GM18873 (cell line): Measurements from ENCODE around the gene NRXN3.

Source experiments
- ATAC-seq: cut with Tn5 transposase; IDR thresholded peaks from one replicate; pipeline ENCODE4 v1.9.1; 2021; ENCODE audit warnings: mild to moderate bottlenecking, moderate library complexity, moderate number of reproducible peaks; ENCODE audit not compliant: unreplicated experiment, low FRiP score

NRXN3 gene

DNA sequence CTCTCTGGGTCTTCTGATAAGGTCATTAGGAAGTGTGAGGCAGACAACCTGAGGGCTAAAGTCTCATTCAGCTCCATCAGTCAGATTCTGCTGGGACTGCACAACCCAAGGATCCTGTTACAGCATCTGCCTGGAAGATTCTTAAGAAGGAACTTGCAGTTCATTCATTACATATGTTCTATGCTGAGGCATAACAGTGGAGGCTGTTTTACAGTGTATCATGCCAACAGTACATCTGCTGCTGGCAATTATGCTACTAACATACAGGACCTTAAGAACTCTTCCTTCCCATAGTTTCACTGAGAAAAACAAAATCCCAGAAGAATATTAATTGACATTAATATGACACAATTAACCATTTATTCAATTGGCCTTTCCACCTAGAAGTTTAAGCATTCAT, 1072.5 kb downstream of the NRXN3 start:
- no peak for ATAC-seq

DNA sequence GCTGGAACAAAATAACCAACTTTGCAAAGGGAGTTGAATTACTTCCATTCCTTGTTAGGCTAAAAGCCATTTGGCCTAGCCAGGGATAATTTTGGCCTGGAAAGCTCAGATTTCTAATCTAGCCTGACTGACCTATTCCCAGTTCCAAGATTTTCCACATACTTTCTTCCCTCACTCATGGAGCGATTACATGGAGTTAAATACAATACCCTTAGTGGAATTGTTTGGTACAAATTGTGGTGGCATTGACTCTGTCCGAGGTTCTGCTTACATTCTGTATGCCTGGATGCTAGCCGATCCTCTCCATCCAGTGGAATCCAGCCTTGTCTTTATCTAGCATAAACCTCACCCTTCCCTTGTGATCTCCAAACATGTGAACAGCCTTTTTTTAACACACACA, 1076.0 kb downstream of the NRXN3 start:
- ATAC-seq: no peak

DNA sequence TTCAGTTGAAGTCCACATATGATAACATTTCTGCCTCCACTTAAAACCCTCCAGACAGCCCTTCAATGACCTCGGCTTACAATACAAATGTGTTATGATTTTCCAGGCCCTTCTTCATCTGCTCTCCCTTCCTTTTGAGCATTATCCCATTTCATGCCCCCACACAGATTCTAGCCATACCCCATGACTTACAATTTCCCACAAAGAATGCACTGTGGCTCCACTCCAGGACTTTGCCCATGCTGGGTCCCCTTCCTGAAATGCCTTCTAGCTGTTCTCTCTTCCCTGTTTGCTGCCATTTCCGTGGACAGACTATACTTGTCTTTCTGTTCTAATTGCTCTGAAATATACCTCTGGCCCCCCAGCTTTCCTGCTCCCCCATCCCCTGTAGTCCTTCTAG, 1078.0 kb downstream of the NRXN3 start:
- no peak for ATAC-seq

DNA sequence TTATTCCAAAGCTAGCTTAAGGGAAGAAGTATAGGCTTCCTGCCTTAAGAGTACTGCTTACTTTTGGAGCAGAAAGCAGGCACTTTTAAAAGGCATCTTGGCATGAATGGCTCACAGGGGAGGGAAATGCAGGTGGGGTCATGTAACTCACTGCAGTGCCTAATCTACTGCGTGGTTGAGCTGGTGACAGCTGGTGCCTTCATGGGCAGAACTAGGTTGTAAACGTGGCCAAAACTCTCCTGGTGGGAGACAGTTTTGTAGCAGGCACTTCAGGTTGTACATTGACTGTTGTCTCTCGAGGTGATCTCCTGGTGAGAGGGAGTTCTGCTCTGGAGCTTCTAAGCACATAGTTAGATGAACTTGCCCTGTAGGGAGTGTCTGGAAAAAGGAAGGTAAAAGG, 1078.6 kb downstream of the NRXN3 start:
- ATAC-seq: no peak

DNA sequence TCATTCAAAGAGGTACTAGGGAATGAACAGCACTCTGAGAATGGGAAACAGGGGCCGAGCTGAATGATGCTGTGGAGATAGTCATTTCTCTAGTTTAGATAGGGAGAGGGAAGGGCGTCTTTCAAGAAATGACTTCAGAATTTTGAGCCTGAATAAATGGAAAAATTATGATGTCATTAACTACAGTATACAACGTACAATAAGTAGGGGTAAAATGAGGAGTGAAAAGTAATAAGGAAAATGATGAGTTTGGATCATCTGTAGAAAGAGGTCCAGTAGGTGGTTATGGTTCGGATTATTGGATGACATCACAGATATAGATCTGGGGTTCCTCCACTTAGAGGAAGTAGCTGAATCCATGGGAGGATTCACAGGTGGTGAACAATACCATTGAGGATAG, 1081.1 kb downstream of the NRXN3 start:
- ATAC-seq: no peak

DNA sequence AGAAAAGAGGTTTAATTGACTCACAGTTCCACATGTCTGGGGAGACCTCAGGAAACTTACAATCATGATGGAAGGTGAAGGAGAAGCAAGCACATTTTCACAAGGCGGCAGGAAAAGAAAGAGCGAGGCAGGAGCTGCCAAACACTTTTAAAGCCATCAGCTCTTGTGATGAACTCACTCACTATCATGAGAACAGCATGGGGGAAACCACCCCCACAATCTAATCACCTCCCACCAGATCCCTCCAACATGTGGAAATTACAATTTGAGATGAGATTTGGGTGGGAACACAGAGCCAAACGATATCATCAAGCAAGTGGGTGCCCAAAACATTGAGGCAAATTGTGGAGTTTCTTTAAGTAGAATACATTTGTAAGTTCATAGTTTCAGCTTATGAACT, 1083.4 kb downstream of the NRXN3 start:
- ATAC-seq: no peak

DNA sequence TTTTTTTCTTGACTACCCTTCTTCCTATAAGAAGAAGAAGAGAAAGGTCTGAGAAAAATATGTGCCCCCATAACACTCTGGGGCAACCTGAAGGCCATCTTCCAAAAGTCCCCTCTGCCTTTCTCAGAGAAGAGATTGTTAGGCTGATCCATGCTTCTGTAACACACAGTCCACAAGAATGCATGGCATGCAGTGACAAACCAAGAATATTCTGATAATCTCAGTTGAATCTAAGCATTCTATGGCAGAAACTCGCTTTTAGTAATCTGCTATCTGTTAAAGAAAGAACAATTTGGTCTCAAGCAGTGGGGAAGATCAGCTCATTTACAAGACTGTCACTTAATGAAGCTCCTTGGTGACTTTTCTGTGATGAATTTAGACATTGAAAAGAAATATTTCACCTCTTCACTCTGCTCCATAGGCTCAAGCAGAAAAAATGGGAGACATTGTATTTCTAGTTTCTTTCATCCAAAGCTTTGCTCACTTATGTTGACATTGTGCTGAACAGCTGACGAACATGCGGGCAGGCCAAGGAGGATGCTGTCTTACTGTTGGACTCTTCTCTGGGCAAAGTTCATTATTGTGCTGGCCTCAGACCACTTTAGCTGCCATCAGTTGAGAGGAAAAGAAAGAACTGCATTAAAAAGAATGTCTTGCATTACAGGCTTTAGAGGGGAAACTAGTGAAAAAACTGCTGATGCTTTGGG, 1084.0 kb downstream of the NRXN3 start:
- no peak for ATAC-seq

DNA sequence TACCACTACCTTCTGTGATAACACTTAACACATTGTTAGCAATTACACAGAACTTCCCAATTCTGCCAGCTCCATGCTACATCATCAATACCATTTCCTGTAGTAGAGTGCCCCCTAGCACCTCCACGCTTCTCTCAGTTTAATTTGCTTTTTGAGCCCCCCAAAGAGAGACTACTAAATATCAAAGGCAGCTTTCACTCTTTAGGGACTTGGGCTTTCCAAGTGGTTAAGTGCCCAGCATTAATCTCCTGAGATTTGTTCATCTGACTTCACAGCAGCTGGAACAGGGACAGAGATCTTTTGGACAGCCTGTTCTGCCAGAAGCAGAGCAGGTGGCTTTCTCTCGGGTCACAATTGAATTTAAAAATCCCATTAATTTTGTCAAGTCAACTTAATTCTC, 1086.2 kb downstream of the NRXN3 start:
- ATAC-seq: no peak

DNA sequence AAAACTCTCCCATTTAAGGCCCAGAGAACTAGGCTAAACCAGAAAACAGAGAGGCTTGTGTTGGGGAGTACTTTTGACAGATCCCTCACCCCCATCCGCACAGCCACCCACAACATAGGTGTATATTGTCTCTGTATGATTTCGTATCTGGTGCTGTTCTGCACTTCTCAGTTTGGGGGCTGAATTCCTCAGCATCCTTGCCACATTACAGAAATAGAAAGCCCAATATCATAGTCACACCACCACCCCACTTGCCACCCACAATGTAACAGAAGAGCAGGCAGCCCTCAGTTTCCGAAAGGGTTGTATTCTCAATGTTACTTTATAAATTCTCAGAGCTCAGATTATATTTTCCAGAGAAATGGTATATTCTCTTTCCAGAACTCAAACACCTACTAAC, 1090.2 kb downstream of the NRXN3 start:
- ATAC-seq: no peak

DNA sequence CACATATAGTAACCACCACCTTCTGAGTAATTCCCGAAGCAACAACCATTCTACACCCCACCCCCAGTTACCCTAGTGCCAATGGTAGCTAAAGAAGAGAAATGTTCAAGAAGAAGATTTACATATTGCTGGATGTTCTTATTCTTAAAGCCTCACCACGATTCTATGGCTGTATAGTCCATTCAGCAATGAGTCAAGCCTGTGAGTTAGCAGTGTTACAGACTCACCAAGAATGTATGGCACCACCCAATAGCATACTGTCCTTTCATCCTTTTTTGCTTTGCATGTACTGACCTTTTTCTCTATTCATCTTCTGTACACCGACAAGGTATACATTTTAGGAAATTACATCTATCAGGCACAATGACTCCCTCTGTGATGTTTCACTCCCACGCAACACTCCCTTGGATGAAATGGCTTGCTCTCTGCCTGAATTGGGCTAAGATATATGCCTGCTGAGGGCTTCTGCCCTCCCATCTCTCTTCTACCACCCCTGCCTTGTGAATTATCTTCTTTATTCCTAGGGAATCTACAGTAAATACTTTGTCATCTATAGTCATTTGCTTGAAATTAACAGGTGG, 1095.3 kb downstream of the NRXN3 start:
- ATAC-seq: no peak

DNA sequence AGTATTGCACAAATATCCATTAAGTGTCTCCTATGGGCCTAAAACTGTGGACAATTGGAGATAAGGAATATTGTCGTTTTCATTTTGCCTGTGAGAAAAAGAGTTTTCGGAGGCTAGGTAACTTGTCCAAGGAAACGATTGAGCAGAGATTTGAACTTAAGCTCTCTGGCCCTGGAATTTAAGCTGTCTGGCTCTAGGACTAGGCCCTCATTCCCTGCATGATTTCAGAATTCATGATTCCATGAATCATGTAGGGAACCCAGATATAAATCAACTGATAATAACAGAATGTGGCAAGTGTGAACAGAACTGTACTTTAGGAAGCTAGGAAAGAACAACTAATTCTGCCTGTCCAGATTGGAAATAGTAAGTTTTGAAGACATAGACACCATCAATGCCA, 1100.2 kb downstream of the NRXN3 start:
- ATAC-seq: no peak

DNA sequence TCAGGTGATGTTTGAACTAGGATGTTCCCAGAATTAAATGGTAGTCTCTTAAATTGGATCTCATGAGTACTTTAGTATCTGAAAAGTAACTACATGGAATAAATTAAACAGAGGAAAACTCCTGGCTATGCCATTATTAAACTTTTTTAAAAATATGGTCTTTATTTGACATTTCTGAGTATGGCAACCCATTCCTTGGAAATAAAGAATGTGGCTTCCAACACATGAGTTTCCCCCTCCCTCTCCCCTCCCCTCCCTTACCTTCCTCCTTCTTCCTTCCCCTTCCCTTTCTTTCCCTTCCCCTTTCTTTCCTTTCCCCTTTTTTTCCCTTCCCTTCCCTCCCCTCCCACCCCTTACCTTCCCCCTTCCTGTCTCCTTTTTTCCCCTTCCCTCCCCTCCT, 1100.9 kb downstream of the NRXN3 start:
- ATAC-seq: no peak

DNA sequence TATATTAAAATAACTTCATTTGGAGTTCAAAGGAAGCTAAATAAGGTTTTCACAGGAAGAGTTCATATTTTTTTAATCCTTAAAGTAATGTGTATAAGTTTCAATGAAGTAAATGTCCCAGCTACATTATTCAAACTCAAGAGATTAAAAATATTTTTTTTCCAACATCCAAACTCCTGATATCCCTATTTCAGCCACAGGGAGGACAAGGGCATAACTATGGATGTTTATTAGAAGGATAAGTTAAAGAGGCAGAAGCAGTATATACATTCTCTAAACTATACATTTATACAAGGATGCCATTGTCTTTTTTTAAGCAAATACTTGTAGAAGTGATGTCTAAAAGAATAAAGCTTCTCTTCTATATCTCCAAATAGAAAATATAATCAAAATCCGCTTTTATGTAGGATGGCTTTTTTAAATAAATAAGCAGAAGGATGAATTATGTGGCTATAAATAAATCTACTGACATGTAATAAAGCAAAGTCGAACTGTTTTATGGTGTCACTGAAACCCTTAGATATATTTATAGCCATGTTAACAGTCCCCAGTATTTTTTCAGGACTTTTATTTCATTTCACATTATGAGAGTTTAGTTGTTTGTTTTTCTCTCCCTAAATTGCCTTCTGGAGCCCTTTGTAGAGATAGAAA, 1104.6 kb downstream of the NRXN3 start:
- no peak for ATAC-seq

DNA sequence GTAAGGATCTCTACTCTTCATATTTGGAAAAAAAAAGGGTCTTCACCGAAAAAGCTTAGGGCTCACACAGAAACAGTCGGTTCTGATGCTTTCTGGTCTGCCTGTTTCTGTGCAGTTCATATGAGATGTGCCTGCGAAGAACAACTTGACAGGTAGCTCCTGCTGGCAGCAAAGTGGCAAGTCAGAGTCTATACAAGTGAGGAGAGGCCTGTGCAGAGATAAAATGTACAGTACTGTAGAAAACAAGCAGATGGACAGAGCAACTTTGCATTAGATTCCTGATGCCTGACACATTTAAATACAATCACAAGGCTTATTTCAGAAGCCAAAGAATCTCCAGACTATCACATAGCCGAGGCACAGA, 1105.1 kb downstream of the NRXN3 start:
- no peak for ATAC-seq

DNA sequence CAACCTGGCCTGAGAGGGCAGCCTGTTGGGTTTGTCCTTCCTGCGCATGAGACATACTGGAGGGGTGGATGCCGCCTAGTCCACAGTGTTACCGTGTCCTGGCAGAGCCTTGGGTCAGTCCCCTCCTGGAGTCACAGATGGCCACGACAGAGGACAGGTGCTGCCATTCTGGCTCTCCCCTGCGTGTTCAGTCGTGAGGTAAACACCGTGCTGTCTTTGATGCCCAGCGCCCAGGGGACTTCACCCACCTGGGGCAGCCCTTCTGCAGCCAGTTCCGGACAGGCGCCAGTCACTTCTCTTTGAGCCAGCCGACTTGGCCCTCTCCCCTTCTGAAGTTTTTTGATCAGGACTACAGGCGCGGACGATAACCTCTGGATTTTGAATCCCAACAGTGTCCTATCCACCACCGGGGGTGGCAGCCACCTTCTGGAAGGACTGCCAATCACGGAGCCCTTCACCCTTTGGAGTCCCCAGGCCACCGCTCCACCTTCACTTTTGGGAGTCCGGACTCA, 1108.2 kb downstream of the NRXN3 start:
- ATAC-seq: no peak

DNA sequence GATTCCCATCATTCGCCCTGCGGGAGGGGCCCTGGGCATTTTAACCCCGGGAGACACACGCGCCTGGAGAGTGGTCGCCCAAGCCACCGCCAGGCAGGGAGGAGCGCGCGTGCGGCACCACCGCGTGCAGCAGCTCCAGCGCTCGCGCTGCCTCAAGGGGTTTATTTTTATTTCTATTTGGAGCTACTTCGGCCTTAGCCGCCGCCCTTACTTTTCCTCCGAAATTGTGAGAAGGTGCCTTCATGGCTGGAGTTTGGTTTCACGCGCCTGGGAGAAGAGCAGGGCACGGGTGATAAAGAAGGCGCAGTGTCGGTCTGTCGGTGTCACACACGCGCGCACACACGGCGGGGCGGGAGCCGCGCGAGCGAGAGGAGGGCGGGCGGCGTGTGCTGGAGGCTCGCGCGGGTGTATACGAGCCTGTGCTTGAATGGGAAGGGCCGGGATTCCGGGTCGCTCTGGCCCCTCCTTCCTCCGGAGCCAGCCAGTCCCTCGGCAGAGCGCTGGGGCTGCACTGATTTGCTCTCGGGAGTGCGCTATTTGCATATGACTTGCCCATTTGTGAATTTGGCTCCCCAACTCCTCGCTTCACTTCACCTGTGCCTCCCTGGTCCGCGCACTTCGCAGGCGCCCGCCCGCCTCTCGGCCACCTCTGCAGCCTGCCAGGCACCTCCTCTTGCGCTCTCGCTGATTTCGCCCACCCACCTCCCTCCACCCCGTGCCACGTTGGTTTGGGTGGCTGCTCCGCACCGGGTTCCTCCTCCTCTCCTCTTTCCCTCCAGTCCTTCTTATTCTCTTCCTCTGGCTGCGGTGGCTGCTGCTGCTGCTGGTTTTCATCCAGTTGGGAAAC, 1108.8 kb downstream of the NRXN3 start:
- ATAC-seq: no peak

DNA sequence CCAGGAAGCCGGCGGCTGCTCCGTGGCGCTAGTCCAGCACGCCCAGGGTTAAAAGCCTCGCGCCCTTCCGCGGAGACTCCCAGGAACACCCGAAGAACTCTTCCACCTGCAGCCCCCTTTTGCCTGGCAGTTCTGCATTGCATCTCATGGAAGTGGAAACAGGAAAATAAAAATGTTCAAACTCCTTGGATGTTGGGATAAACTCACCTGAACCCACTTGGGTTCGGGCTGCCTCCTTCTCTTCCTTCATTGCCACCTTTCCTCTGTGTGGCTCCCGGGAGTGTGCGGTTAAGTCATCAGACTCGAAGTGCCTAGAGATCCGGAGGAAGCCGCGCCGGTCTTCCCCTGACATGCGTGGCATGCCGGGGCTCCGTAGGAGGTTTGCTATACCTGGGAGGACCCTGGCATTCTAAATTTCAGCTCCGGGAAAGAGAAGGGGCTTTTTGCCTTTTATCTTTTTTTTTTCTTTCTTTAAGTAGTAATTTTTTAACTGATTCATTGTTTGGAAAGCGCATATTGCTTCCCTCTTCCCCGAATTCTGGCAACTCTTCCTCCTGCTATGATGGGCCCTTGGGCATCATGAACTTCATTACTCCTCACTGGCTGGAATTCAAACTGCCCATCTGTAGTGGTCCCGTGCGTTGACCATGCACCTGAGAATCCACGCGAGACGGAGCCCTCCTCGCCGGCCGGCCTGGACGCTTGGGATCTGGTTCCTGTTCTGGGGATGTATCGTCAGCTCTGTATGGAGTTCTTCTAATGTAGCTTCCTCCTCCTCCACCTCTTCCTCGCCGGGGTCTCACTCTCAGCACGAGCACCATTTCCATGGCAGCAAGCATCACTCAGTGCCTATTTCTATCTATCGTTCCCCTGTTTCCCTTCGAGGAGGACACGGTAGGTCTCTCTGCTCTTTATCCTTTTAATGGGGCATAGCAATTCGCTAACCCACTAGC, 1109.7 kb downstream of the NRXN3 start:
- ATAC-seq: no peak

DNA sequence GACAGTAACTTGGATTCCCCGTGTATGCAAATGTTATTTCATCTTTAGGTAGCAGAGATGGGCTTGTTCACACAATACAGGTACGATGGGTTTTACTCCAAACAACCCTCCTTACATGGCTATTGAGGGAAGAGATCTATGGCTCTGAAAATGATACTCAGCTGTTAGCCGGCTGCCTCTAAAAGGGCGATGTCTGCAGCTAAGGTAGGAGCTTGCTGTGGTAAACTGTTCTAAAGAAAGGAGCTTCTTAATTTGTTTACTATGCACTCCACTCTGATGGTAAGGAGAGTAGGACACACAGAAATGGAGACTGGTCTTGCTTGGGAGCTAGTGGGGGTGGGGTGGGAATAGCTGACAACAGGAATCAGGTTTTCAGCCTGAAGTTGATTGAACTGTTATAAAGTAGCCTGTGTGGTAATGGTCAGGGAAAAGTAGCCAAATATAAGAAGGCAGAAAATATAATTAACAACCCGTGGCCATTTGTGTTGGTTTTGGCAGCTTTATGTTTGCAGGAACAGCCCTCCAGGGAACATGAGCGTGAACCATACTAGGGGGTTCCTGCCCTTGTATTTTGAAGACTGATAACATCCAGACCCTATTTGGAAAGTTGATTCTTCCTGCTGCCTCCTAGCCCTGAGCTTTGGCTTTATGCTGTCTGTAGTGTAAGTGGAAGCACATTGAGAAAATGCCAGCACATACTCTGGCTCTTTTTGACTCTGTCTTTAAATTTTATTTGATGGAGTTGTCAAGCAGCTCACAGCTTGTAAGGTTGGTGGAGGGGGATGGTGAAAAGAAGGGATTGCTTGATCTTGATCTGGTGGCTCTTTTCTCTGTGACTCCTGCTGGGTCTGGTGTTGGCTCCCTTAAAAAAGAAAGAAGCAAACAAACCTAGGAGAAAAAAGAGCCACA, 1111.3 kb downstream of the NRXN3 start:
- no peak for ATAC-seq

DNA sequence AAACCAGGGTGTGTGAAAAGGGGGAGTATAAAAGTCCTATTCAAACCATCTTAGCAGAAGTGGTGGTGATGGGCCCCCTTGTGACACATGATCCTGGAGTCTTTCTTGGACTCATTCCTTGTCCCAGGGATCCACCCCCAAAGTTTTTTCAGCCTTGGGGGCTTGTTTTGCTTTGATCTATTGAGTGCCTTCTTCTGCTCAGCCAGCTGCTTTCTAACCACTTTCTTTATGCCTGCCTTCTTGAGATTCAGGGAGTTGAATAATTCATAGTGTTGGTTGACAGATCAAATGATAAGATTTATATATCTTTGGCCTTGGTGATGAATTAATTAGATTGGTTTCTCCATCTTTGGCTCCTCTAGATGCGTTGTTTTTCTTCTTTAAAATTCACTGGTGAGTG, 1114.4 kb downstream of the NRXN3 start:
- no peak for ATAC-seq
